GM21619 (cell line): ENCODE measurements around the gene USP30.

ENCODE experiments used
- ATAC-seq: cut with Tn5 transposase; IDR thresholded peaks from one replicate; pipeline ENCODE4 v1.9.1; 2021; ENCODE audit not compliant: unreplicated experiment

USP30 gene

DNA sequence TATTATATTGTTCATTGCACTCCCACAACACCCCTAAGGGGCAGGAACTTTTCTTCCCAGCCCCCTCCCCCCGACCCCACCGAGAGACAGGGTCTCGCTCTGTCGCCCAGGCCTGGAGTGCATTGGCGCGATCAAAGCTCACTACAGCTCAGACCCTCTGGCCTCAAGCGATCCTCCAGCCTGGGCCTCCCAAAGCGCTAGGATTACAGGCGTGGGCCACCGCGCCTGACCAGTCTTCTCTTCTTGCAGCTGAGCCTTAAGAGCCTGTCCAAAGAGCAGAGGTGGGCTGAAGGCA lies 44.7 kb downstream of the USP30 start:
- no peak for ATAC-seq

DNA sequence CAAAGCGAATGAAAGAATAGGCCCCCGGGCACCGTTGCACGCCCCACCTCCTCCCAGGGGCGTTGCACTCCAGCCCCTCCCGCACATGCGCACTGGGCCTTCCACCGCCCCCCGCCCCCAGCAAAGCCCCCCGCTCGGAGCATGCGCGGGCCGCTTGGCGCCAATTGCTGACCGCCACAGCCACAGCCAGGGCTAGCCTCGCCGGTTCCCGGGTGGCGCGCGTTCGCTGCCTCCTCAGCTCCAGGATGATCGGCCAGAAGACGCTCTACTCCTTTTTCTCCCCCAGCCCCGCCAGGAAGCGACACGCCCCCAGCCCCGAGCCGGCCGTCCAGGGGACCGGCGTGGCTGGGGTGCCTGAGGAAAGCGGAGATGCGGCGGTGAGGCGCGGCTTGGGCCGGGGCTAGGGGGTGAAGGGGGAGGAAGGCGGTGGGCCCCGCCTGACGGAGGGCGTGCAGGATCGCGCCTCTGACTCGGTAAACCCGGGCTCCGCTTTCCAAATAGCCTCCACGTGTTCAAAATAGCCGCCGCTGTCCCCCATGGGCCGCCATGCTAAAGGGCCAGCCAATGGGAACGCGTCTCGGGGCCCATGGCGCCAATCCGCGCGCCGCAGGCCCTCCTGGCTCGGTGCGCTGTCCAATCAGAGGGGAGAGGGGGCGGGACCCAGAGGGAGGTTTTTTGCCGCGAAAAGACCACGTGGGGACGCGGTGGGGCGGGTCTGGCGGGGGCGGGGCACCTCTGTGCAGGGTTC lies 45.2 kb downstream of the USP30 start, which contains the start of gene UNG:
TSS of gene UNG (plus strand) at position 163 of the 748 bp plus-strand sequence. CDS start at position 246, 83 bp downstream.
- ATAC-seq, result peak; percentile 87

DNA sequence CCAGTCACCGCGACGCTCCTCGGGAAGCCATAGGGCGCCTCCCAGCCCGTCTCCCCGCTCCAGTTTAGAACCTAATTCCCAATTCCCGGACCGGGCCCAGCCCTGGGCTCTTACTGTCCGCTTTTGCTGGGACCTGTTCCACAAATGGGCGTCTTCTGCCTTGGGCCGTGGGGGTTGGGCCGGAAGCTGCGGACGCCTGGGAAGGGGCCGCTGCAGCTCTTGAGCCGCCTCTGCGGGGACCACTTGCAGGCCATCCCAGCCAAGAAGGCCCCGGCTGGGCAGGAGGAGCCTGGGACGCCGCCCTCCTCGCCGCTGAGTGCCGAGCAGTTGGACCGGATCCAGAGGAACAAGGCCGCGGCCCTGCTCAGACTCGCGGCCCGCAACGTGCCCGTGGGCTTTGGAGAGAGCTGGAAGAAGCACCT lies 45.8 kb downstream of the USP30 start:
- peak; percentile 29 for ATAC-seq

DNA sequence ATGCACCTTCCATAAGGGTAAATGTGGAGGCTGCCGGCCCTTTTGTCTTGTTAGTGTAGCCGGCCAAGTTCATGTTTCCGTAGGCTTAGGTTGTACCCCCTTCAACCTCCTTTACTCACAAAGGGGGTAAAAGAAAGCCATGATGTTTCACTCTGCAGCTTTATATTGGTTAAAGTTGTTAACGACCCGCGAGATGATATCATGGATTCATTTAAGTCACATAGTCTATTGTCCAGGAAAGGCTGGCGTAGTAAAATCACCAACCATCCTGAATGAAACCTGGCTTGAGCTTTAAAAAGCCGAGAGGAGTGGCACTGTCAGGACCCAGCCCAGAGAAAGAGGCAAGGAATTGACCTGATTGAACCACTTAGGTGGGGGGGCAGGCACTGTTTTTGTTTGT lies 46.3 kb downstream of the USP30 start:
- no peak for ATAC-seq

DNA sequence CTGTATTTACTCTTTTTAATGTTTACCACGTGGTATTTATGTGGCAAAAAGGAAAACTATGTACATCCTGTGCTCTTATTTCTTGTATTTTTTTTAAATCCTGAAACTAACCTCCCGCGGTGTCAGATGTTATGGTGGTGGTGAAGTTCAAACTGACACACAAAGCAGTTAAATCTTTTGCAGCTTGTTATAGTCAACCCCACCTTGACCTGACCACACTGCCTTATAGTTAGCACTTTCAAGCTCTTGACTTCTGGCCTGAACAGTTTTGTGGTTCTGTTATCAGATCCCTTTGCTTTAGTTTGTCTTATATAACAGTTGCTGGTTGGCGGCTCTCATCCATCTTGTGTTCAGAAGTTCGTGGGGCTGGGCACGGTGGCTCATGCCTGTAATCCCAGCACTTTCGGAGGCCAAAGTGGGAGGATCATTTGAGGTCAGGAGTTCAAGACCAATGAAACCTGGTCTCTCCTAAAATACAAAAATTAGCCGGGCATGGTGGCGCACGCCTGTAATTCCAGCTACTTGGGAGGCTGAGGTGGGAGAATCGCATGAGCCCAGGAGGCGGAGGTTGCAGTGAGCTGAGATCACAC lies 47.1 kb downstream of the USP30 start:
- no peak for ATAC-seq

DNA sequence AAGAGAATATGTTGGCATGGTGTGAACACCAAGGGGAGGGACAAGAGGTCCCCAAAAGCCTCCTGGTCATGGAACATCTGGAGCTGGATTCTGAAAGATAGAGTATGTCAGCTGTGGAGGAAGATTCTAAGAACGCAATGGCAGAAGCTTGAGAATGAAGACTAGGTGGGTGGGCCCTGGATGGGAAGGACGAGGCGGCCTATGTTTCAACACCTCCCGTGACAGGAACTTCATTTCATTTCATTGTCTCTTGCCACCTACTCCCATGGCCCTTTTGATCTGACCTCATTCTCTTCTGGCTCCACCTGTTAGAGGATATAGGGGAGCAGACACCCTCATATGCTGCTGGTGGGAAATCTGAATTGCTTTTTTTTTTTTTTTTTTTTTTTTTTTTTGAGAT lies 48.4 kb downstream of the USP30 start:
- ATAC-seq, result no peak

DNA sequence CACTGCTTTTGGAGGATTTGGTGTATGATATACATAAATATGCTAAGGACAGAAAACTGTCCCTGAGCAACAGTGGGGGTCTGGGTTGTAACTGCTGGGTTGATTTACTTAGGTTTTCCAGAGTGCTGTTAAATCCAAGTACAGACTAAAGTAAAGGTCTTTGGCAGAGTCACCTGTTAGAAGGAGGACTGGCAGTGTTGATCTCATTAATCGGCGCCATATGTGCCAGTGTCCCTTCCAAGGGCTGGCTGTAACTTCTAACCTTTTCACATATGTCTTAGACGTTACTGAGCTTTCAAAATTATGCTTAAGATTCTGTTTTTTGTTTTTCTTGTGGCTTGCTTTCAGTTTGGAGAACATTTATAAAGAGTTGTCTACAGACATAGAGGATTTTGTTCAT lies 50.1 kb downstream of the USP30 start:
- ATAC-seq, result no peak

DNA sequence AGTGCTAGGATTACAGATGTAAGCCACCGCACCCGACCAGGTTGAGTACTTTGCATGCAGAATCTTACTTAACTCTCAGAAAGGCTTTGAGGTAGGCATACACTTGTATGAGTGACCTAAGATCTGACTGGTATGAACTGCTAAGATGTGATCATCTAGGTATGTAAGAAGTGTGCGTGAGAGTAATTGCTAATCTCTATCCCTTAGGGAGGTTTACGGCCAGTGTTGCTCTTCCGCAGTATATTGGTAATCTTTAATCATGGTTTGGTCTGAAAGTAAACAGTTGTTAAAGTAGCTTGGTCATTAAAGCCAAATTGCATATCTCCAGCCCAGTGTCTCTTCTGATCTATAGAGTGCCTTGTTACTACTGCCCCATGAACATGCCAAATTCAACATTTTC lies 52.8 kb downstream of the USP30 start:
- ATAC-seq, result no peak

DNA sequence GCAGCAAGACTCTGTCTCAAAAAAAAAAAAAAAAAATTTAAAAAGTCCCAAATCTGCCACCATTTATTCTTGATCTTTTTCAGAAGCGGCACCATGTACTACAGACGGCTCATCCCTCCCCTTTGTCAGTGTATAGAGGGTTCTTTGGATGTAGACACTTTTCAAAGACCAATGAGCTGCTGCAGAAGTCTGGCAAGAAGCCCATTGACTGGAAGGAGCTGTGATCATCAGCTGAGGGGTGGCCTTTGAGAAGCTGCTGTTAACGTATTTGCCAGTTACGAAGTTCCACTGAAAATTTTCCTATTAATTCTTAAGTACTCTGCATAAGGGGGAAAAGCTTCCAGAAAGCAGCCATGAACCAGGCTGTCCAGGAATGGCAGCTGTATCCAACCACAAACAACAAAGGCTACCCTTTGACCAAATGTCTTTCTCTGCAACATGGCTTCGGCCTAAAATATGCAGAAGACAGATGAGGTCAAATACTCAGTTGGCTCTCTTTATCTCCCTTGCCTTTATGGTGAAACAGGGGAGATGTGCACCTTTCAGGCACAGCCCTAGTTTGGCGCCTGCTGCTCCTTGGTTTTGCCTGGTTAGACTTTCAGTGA lies 57.5 kb downstream of the USP30 start:
- no peak for ATAC-seq

DNA sequence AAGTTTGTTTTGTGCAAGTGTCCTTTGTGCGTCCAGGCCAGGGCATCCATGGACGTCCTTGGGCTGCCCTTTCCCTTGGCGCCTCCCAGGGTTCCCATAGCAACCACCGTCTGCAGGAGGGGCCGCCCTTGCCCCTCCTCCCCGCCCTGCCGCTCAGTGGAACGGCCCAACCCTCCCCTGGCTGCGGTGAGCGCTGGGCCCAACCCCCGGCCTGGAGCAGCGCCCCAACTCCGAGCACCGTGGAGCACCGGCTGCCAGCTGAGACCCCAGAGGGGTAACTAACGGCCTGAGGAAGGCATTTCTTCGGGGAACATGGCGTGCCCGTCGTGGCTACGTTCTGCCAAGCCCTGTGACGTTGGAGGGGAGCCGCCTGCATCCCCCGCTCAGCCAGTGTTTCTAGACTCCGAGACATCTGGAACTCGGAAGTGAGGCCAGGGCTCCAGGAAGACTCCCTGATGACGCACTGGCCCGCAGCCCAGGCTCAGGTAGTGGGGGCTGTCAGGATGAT lies 58.7 kb downstream of the USP30 start:
- ATAC-seq, result no peak

DNA sequence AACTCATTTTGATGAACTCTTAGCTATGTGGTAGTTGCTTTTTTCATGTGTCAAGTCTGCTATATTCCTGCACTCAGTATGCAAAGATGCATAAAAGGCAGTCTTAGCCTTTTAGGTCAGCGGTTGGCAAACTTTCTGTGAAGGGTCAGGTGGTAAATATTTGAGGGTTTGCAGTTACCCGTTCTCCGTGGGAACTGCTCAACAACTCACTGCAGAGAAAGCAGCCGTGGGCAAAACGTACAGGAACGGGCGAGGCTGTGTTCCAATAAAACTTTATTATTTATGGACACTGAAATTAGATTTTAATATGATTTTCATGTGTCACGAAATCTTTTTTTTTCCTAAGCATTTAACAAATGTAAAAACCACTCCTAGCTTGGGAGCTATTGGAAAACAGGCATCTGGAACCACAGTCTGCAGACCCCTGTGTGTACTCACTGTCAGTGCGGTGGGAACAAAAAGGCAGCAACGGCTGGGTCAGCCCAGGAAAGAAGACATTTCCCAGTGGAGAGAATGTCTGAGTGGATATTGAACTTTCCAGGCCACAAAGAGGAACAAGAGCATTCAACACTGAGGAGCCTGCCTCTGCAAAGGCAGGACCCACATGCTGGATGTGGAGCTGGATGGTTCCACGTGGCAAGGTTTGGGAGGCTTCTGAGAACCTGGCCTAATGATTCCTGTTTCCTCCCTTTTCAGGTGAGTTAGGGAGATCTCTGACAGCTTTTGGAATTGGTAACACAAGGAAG lies 60.5 kb downstream of the USP30 start:
- ATAC-seq, result no peak

DNA sequence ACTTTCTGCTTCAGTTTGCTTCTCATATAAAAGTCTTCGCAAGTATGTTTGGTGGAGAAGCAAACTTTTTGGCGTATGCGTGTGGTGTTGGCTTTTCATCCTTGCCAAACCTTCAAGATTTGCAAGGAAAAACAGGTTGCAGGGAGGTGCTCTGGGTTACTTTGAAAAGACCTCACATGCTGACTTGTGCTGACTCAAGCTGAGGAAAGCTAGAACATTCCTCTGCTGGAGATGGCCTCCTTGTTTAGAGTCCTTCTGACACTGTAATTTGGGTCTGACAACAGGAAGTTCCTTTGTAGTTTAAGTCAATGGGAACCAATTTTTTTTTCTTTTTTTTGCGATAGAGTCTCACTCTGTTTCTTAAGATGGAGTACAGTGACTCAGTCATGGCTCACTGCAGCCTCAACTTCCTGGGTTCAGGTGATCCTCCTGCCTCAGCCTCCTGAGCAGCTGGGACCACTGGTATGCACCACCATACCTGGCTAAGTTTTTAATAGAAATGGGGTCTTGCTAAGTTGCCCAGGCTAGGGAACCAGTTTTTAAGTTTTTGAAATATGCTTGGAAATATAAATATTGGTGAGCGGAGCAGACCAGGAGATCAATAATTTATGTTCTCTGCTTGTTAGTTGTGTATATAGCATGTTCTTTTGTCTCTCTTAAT lies 61.4 kb downstream of the USP30 start:
- ATAC-seq, result no peak

DNA sequence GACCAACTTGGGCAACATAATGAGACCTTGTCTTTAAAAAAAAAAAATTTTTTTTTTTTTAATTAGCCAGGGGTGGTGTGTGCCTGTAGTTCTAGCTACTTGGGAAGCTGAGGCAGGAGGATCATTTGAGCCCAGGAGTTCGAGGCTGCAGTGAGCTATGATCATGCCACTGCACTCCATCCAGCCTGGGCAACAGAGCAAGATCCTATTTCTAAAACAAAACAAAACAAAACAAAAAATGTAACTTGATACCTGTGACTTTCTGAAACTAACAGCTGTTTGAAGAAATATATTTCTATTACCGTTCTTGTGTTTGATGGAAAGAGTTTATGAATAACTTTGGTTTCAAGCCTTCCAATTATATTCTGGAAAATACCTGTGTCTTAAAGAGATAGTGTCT lies 62.3 kb downstream of the USP30 start:
- ATAC-seq, result no peak

DNA sequence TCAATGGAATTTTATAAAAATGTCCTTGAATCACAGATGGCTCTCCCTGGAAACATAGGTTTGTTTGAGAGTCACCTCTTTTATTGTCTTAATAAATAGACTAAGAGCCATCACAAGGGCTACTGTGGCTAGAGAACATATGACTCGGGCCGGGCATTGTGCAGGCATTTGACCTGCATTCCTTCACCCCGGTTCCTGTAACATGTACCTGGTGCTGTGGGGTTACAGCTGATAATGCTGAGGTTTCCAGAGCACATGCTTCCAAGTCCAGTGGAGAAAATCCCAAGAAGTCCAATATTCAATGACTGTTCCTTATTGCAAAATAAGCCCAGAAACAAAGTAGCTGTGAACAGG lies 63.0 kb downstream of the USP30 start:
- no peak for ATAC-seq

DNA sequence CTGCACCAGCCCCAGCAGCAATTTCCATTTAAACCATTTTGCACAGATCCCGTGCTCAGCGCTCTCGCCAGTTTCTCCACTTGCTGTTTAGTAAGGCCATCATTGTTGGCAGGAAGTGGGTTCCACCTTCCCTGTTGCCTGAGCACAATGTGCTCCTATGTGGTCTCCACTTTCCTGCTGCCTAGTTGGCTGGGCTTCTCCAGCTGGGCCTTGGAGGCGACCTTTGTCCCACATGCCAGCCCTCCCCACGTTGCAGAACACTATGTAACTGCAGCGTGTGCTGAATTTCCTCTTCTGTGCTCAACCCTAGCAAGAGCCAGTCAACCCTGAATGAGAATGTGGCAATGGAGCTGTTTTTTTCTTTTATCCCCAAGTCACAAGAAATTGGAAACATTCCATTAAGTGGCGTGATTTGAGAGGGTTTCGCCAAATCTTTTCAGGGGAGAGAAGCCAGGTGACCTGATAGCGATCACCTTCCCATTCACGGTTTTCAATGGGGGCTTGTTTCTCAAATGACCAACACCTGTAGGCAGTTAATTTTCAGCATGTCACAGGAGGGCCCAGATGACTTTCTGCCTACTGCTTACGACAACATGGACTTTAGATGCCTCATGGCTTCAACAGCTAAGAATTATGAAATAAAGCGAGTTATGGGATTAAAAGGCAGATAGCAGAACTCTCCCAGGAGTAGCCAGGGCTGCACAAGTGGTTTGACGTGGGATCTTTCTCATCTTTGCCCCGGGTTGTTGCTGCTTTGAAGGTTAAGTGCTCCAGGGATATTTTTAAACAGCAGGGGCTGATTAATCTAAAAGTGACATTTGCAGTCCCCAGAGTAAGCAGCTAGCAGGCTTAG lies 63.6 kb downstream of the USP30 start, which contains the start of gene ACACB:
TSS of gene ACACB (plus strand) at position 830 of the 853 bp plus-strand sequence. CDS start 22,819 bp downstream, outside the sequence.
- no peak for ATAC-seq

DNA sequence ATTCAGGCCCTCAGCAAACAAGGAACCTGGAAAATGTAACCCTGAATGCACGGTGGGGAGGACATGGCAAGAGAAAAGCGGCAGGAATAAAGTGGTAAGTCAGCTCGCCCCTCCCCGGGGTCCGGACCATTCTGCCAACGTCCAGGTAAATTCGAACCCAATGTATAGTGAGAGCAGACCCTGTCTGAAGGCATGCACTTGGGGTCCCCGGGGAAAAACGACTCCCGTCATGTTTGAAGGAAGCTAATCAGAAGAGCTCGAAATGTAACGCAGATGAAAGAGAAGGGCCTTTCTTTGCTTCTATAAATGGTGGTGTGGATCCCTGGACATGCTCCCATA lies 64.2 kb downstream of the USP30 start:
- ATAC-seq, result no peak

DNA sequence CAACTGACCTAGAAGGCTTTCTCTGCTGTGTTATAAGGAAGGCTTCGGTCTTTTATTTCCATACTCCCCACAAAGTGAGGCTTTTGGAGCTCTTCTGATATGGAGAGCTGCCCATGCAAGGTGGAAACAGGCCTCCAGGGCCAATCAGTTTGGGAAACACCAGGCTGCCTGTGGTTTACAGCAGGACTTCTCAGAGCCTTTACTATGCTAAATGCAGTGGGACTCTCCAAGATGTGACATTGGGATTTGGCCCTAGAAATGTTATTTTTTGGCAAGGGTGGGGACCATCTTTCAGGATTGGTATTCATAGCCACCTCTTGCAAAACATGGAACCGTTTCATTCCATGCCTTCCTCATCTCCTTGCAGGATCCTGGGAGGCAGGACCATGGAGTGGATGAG lies 67.7 kb downstream of the USP30 start:
- no peak for ATAC-seq

DNA sequence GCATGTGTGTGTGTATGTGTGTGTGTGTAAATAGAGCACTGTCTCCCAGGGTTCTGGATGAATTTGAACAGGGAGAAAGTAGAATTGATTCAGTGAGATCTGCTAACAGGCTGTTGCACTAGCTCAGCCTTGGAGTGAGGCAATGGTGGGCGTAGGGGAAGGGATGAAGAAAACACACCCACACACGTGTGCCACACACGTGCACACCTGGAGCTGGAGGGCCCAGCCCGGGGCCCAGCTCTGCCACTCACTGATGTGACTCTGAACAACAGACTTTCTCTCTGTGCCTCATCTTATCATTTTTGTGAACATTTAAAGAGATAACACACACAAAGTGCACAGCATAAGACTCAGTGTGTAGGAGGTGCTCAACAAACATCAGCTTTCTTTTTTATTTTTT lies 68.2 kb downstream of the USP30 start:
- no peak for ATAC-seq

DNA sequence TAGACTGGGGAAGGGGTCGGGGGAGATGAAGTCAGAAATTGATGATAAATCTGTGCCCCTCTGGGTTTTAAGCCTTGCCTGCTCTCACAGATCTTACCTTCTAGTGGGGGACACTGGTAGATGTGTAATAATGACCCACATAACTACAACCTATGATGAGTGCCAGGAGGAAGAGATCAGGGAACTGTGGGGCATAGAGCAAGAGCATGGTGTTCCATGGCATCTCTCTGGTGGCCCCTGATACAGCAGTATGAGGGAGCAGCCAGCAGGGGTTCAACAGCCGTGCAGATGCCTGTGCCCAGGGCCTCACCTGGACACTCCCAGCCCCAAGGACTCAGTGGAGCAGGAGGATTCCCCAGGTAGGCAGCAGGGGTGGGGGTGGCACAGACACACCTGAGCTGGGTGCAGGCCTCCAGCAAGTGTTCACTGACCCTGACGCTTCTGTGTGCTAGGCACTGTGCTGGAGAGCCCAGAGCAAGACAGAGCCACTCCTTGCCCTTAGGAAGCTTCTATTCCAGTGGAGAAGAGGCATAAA lies 69.0 kb downstream of the USP30 start:
- no peak for ATAC-seq
